Heart right ventricle (tissue), 16 donors: Measurements from ENCODE around the gene ZFPM1. TPM values are rescaled to one million over a fixed set of nuclear protein-coding genes. Genes with fewer than 3 reads are reported as not detected.

Experiments used
- ATAC-seq, 8 donors: fragments of 200-7000 bp; cut with Tn5 transposase; one replicate each; pipeline ENCODE4 v1.9.1; 2020; ENCODE audit warnings: mild to moderate bottlenecking in 8 of 8, moderate library complexity in 8 of 8, moderate number of reproducible peaks in 1 of 8
- DNase-seq, 2 donors: peaks; one replicate each; pipeline ENCODE4 v3.0.0-alpha.2; 2020
- H3K27ac ChIP-seq, 10 donors: fragments of 200-600 bp; sonication (generic) in 2 of 10; one replicate each; pipeline versions ENCODE4 v1.5.0 to v1.8.0; 2020 to 2022; ENCODE audit warnings: mild to moderate bottlenecking in 3 of 10
- H3K27me3 ChIP-seq, 7 donors: fragments of 200-600 bp; one replicate each; pipeline ENCODE4 v1.8.0; 2021 to 2022; ENCODE audit warnings: mild to moderate bottlenecking in 2 of 7
- H3K36me3 ChIP-seq, 9 donors: fragments of 200-600 bp; sonication (generic) in 1 of 9; one replicate each; pipeline versions ENCODE4 v1.5.0 to v1.8.0; 2020 to 2022; ENCODE audit warnings: mild to moderate bottlenecking in 2 of 9
- H3K4me1 ChIP-seq, 9 donors: fragments of 200-600 bp; sonication (generic) in 1 of 9; one replicate each; pipeline versions ENCODE4 v1.5.0 to v1.8.0; 2020 to 2022; ENCODE audit warnings: mild to moderate bottlenecking in 4 of 9
- H3K4me3 ChIP-seq, 10 donors: fragments of 200-600 bp; sonication (generic) in 2 of 10; one replicate each; pipeline versions ENCODE4 v1.5.0 to v1.8.0; 2020 to 2022; ENCODE audit warnings: mild to moderate bottlenecking in 7 of 10, moderate library complexity in 2 of 10
- H3K9me3 ChIP-seq, 11 donors: fragments of 200-600 bp in 10 of 11; sonication (generic) in 2 of 11; one replicate each; pipeline versions ENCODE4 v1.5.0 to v1.8.0; 2013 to 2022; ENCODE audit warnings: mild to moderate bottlenecking in 2 of 11, control low read depth in 1 of 11, moderate library complexity in 1 of 11
- WGBS, 2 donors: extraction: QIAGEN DNeasy Blood & Tissue Kit; methylation state at CpG; one replicate each; pipeline ENCODE4 v1.1.7; 2013; ENCODE audit warnings: inconsistent platforms in 1 of 2; 5-methylcytosine and 5-hydroxymethylcytosine counted together
- intact Hi-C, 10 donors: fragments of 100-400 bp; cut with DNase I; formaldehyde crosslinking; loops; one replicate each; pipeline versions ENCODE4 v1.11.1 to v1.14.2; 2022
- polyA plus RNA-seq, 2 donors: library from polyadenylated mRNA; stranded (reverse); fragments of 200-250 nt; gene quantifications; one replicate each; pipeline ENCODE4 v1.2.3, GENCODE V29; 2013
- total RNA-seq, 10 donors: library from RNA; stranded (reverse); fragmentation: NEBNext Ultra II Directional in 3 of 10; extraction: Animal tissue kit (Norgen Biotek cat#: 25700) in 3 of 10; gene quantifications; one replicate each; pipeline versions ENCODE4 v1.2.1 to v1.2.4, GENCODE V29; 2021 to 2023
- TF ChIP-seq, protein P1 (sequence below), 9 donors: fragments of 200-600 bp; sonication (generic) in 2 of 9; IDR thresholded peaks; one replicate each; pipeline versions ENCODE4 v1.5.0 to v1.8.0; 2021 to 2022; ENCODE audit warnings: antibody characterized with exemption in 9 of 9, mild to moderate bottlenecking in 5 of 9, moderate library complexity in 1 of 9
- donor health status: Arrhythmogenic right ventricular cardiomyopathy.
- donor health status: ischemic (EF 13 %, LVEDD 7.1; RV severe dilation, severe dysfunction).
- donor health status: healthy with polysubstance abuse.
- donor health status: DM: no; HTN: yes; CAD: no.
- donor health status: DM: no; HTN: no; CAD: no.
- donor health status: ischemic (EF 25% LVEDD 6.9; RV normal size, moderate dysfunction).
- donor health status: ischemic (EF 25% LVEDD 5.7; RV mildly dilated, moderate dysfunction).
- donor health status: healthy.
- donor health status: DM: yes; HTN: yes; CAD: no.
- donor health status: Ischemic cardiomyopathy.
- donor health status: ischemic (EF 35%, LVEDD 5.7; RV mildly dilated, moderate dysfunction).
- donor health status: nonischemic (EF 11% LVEDD 7.7; RV severe dilation, severe dysfunction).
- donor health status: DM: yes; HTN: yes; CAD: no.
- donor health status: PGD.
- donor health status: ischemic (EF 29% LVEDD 5.4; RV normal size, mild dysfunction).
- donor health status: nonischemic (EF 23%, LVEDD 6.1; RV moderate dilation, normal function).

Gene ZFPM1
- total and polyA plus RNA-seq, 12 donors: 2.0 to 10.4 (median 4.4) TPM

DNA sequence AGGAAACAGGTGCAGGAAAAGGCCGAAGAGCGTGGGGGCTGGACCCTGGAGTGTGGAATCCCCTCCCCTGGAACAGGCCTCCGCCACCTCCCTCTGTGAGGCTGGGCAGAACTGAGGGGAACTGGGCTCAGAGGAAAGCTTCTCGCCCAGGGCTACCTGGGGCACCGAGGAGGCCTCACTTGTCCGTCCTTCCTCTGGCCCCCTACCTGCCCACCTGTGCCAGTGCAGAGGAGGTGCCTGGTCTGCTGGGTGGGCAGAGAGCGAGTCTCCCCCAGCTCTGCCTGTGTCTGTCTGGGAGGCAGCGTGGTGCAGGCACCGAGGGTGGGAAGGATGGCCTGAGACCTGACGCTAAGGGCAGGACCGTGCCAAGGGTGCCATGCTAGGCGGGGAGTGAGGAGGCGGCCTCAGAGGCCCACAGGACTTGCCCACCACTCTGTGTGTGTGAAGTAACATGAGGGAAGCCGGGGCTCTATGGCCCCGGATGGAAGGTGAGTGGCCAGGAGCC, 42.2 kb downstream of the ZFPM1 start:
- H3K27ac ChIP-seq: no peak overlapping the region
- H3K9me3 ChIP-seq: no peaks in the 10 kb centered on the region
- H3K36me3 ChIP-seq: no peaks in the 10 kb centered on the region
- H3K27me3 ChIP-seq: no peaks in the 10 kb centered on the region
- ATAC-seq: no peak
- 99% methylated on average over 15 of the region's 15 CpGs for WGBS, 2 donors
- peaks cover 2 to 24% (median 12%) of the 10 kb centered on the region in 9 donors for H3K4me1 ChIP-seq
- no peak for DNase-seq
- H3K4me3 ChIP-seq: no peak overlapping the region
- TF ChIP-seq, protein P1, sequence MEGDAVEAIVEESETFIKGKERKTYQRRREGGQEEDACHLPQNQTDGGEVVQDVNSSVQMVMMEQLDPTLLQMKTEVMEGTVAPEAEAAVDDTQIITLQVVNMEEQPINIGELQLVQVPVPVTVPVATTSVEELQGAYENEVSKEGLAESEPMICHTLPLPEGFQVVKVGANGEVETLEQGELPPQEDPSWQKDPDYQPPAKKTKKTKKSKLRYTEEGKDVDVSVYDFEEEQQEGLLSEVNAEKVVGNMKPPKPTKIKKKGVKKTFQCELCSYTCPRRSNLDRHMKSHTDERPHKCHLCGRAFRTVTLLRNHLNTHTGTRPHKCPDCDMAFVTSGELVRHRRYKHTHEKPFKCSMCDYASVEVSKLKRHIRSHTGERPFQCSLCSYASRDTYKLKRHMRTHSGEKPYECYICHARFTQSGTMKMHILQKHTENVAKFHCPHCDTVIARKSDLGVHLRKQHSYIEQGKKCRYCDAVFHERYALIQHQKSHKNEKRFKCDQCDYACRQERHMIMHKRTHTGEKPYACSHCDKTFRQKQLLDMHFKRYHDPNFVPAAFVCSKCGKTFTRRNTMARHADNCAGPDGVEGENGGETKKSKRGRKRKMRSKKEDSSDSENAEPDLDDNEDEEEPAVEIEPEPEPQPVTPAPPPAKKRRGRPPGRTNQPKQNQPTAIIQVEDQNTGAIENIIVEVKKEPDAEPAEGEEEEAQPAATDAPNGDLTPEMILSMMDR (IDR thresholded peaks at IDR 0.05): no peak
- intact Hi-C loops: no loop called here

DNA sequence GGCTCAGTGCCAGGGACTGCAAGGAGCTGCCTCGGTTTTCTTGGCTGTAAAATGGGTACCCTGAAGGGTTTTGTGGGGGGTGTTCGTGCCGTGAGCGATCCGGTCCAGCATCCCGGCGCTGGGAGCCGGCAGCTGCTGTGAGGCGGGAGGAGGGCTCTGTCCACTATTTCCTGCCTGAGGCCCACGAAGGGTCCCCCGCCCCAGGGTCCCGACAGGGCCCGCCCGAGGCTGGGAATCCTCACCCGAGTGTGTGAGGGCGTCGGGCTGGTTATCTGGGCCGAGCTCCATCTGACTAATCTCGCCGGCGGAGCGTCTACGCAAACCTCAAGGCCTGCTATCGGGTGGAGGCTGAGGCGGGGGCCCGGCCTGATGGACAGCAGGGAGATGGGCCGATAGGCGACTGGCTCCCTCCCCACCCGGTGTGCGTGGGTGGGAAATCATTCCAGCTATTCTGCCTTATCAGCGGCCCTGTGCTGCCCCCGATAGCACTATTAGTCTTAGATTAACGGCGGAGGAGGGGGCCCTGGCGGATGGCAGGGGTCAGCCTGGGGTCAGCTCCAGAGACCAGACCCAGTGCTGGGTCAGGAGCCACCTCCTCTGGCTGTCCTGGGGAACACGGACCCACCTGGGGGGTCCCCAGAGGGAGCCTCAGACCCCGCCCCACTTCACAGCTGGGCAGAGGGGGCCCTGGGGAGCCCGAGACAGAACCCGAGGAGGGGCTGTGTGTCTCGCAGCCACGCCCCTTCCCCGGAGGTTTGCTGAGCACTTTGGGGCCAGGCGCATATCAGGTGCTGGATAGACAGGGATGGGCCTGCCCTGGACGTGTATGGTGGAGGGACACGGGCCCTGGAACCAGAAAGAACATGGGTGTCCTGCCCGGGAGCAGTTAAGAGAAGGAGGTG, 44.7 kb downstream of the ZFPM1 start:
- TF ChIP-seq, protein P1 (IDR thresholded peaks at IDR 0.05): no peak
- intact Hi-C loops: no loop called here
- H3K9me3 ChIP-seq: no peaks in the 10 kb centered on the region
- DNase-seq (peak; percentile 19 to 32), ATAC-seq (peak in 4 of 8 donors; percentile 17 to 25 (median 24))
- no peaks in the 10 kb centered on the region for H3K27me3 ChIP-seq
- WGBS, 2 donors: 61 to 71% methylated on average over 45 to 46 of the region's 46 CpGs
- H3K36me3 ChIP-seq: no peaks in the 10 kb centered on the region
- no peak overlapping the region for H3K4me3 ChIP-seq
- no peak overlapping the region for H3K27ac ChIP-seq
- H3K4me1 ChIP-seq: peaks cover 2 to 27% (median 15%) of the 10 kb centered on the region in 9 donors

- H3K4me1 ChIP-seq: peaks cover 2 to 27% (median 15%) of the 10 kb centered on the region in 9 donors
- TF ChIP-seq, protein P1 (IDR thresholded peaks at IDR 0.05): no peak
- no peak for ATAC-seq
- H3K4me3 ChIP-seq: no peak overlapping the region
- no peaks in the 10 kb centered on the region for H3K9me3 ChIP-seq
- WGBS, 2 donors: 89 to 91% methylated on average over 27 of the region's 27 CpGs
- H3K27me3 ChIP-seq: no peaks in the 10 kb centered on the region
- no peak overlapping the region for H3K27ac ChIP-seq
- H3K36me3 ChIP-seq: no peaks in the 10 kb centered on the region
- no peak for DNase-seq
- intact Hi-C loops: no loop called here
Observed at GRCh38 chr16:88498576-88499208, 45.6 kb downstream of the ZFPM1 start.

- H3K27me3 ChIP-seq: no peaks in the 10 kb centered on the region
- WGBS, 2 donors: 67 to 76% methylated on average over 19 of the region's 19 CpGs
- H3K27ac ChIP-seq: peak overlapping the region in 1 of 10 donors; percentile 56
- TF ChIP-seq, protein P1 (IDR thresholded peaks at IDR 0.05): no peak
- DNase-seq: no peak
- peaks cover 2 to 27% (median 15%) of the 10 kb centered on the region in 9 donors for H3K4me1 ChIP-seq
- ATAC-seq: peak in 4 of 8 donors; percentile 3 to 19 (median 11)
- H3K36me3 ChIP-seq: no peaks in the 10 kb centered on the region
- H3K4me3 ChIP-seq: peak overlapping the region in 2 of 10 donors; percentile 2 to 24
- intact Hi-C loops: no loop called here
- H3K9me3 ChIP-seq: no peaks in the 10 kb centered on the region
Observed at GRCh38 chr16:88499292-88499691, 46.2 kb downstream of the ZFPM1 start.
